IPS-20b (cell line): Measurements from ENCODE around the gene SUN3.
"Not testable (repeated sequence)": the region's sequence is repeated elsewhere in the genome, so short reads cannot be mapped to it uniquely, and the experiment has no call there.

Experiments used
- H3K27ac ChIP-seq: one replicate; pipeline ENCODE4 v1.5.1; 2013; ENCODE audit warnings: low read length
- H3K27me3 ChIP-seq: 2 replicates; pipeline ENCODE4 v1.6.1; 2013; ENCODE audit warnings: mild to moderate bottlenecking, low read length, inconsistent platforms; ENCODE audit not compliant: insufficient read depth
- H3K36me3 ChIP-seq: 2 replicates; pipeline ENCODE4 v1.6.1; 2013; ENCODE audit warnings: low read depth, mild to moderate bottlenecking, inconsistent platforms, low read length, moderate library complexity; ENCODE audit not compliant: insufficient read depth
- H3K4me1 ChIP-seq: 2 replicates; pipeline ENCODE4 v1.6.1; 2013; ENCODE audit warnings: mild to moderate bottlenecking, control low read depth, inconsistent platforms, low read length, moderate library complexity; ENCODE audit not compliant: insufficient read depth
- H3K4me3 ChIP-seq: 2 replicates; pipeline ENCODE4 v1.5.1; 2013; ENCODE audit warnings: mild to moderate bottlenecking, low read length, inconsistent platforms
- H3K9ac ChIP-seq: 2 replicates; pipeline ENCODE4 v1.6.1; 2013; ENCODE audit warnings: low read depth, mild to moderate bottlenecking, inconsistent platforms, low read length, moderate library complexity
- H3K9me3 ChIP-seq: 2 replicates; pipeline ENCODE4 v1.6.1; 2013; ENCODE audit warnings: mild to moderate bottlenecking, low read depth, low read length, inconsistent platforms; ENCODE audit not compliant: insufficient read depth

Gene SUN3

GRCh38 chr7:47991741-47992311 lies 37.1 kb downstream of the SUN3 start:
- Histone ChIP-seq H3K27me3 (no peaks in the 10 kb centered on the region), H3K4me3 (peak overlapping the region; percentile 52; the same call in 1 of the 2 replicates), H3K9me3 (no peaks in the 10 kb centered on the region), H3K27ac (no peak overlapping the region), H3K4me1 (peaks cover 8% of the 10 kb centered on the region; the same call in 1 of the 2 replicates), H3K9ac (peak overlapping the region; percentile 29; the same call in 1 of the 2 replicates), H3K36me3 (no peaks in the 10 kb centered on the region)

- no peaks in the 10 kb centered on the region for H3K9me3 ChIP-seq
- H3K27ac ChIP-seq, result no peak overlapping the region
- peaks cover 8% of the 10 kb centered on the region; the same call in 1 of the 2 replicates for H3K4me1 ChIP-seq
- H3K27me3 ChIP-seq, result no peaks in the 10 kb centered on the region
- no peak overlapping the region for H3K9ac ChIP-seq
- peak overlapping the region; percentile 52; the same call in 1 of the 2 replicates for H3K4me3 ChIP-seq
- H3K36me3 ChIP-seq, result no peaks in the 10 kb centered on the region
Observed at GRCh38 chr7:47991270-47991669, 37.6 kb downstream of the SUN3 start.

GRCh38 chr7:47990592-47990991 lies 38.3 kb downstream of the SUN3 start:
- no peak overlapping the region for H3K4me3 ChIP-seq
- H3K4me1 ChIP-seq, result peaks cover 8% of the 10 kb centered on the region; the same call in 1 of the 2 replicates
- no peak overlapping the region for H3K27ac ChIP-seq
- H3K9ac ChIP-seq, result no peak overlapping the region
- no peaks in the 10 kb centered on the region for H3K27me3 ChIP-seq
- no peaks in the 10 kb centered on the region for H3K36me3 ChIP-seq
- no peaks in the 10 kb centered on the region for H3K9me3 ChIP-seq

- not testable (repeated sequence) for H3K36me3 ChIP-seq, H3K9me3 ChIP-seq, H3K4me3 ChIP-seq, H3K4me1 ChIP-seq, H3K27me3 ChIP-seq, H3K27ac ChIP-seq, H3K9ac ChIP-seq
Observed at GRCh38 chr7:47989607-47990400, 39.1 kb downstream of the SUN3 start.

- no peak overlapping the region for H3K9ac ChIP-seq
- H3K4me3 ChIP-seq, result no peak overlapping the region
- no peaks in the 10 kb centered on the region for H3K36me3 ChIP-seq
- H3K4me1 ChIP-seq, result peaks cover 8% of the 10 kb centered on the region; the same call in 1 of the 2 replicates
- H3K27me3 ChIP-seq, result no peaks in the 10 kb centered on the region
- H3K9me3 ChIP-seq, result no peaks in the 10 kb centered on the region
- no peak overlapping the region for H3K27ac ChIP-seq
Observed at GRCh38 chr7:47988496-47989386, 40.2 kb downstream of the SUN3 start.

- Histone ChIP-seq H3K4me1 (peaks cover 3% of the 10 kb centered on the region; the same call in 1 of the 2 replicates), H3K27me3 (no peaks in the 10 kb centered on the region), H3K4me3 (no peak overlapping the region), H3K9ac (no peak overlapping the region), H3K27ac (no peak overlapping the region), H3K36me3 (peaks cover 11% of the 10 kb centered on the region), H3K9me3 (no peaks in the 10 kb centered on the region)
Observed at GRCh38 chr7:47982610-47983009, 46.3 kb downstream of the SUN3 start.

GRCh38 chr7:47980648-47981047 lies 48.3 kb downstream of the SUN3 start:
- H3K9me3 ChIP-seq, H3K4me1 ChIP-seq, H3K27me3 ChIP-seq, H3K4me3 ChIP-seq, H3K9ac ChIP-seq, H3K27ac ChIP-seq: not testable (repeated sequence)
- H3K36me3 ChIP-seq, result peaks cover 30% of the 10 kb centered on the region

GRCh38 chr7:47979832-47980181 lies 49.1 kb downstream of the SUN3 start:
- Histone ChIP-seq H3K9me3 (no peaks in the 10 kb centered on the region), H3K27me3 (no peaks in the 10 kb centered on the region), H3K36me3 (peaks cover 38% of the 10 kb centered on the region), H3K27ac (no peak overlapping the region), H3K4me3 (peak overlapping the region; percentile 91), H3K4me1 (peaks cover 3% of the 10 kb centered on the region; the same call in 1 of the 2 replicates), H3K9ac (no peak overlapping the region; the same call in 1 of the 2 replicates)

- Histone ChIP-seq H3K27me3 (no peaks in the 10 kb centered on the region), H3K9ac (peak within 1 kb of the TSS; percentile 78), H3K36me3 (peaks cover 43% of the 10 kb centered on the region), H3K4me1 (peaks cover 3% of the 10 kb centered on the region; the same call in 1 of the 2 replicates), H3K27ac (no peak within 1 kb of the TSS), H3K9me3 (no peaks in the 10 kb centered on the region), H3K4me3 (peak within 1 kb of the TSS; percentile 91)
Observed at GRCh38 chr7:47979145-47979831, 49.6 kb downstream of the SUN3 start, which contains the start of gene HUS1. HUS1 (minus strand) TSS chr7:47979615; CDS start chr7:47979519, 96 bp downstream.

GRCh38 chr7:47978790-47979144 lies 50.1 kb downstream of the SUN3 start:
- Histone ChIP-seq H3K4me1 (peaks cover 3% of the 10 kb centered on the region; the same call in 1 of the 2 replicates), H3K9me3 (no peaks in the 10 kb centered on the region), H3K4me3 (peak overlapping the region; percentile 91), H3K36me3 (peaks cover 48% of the 10 kb centered on the region), H3K27ac (no peak overlapping the region), H3K27me3 (no peaks in the 10 kb centered on the region), H3K9ac (peak overlapping the region; percentile 78)

- peaks cover 3% of the 10 kb centered on the region; the same call in 1 of the 2 replicates for H3K4me1 ChIP-seq
- H3K27ac ChIP-seq, result no peak overlapping the region
- H3K9ac ChIP-seq, result no peak overlapping the region
- H3K9me3 ChIP-seq, result no peaks in the 10 kb centered on the region
- no peaks in the 10 kb centered on the region for H3K27me3 ChIP-seq
- H3K4me3 ChIP-seq, result no peak overlapping the region
- peaks cover 89% of the 10 kb centered on the region for H3K36me3 ChIP-seq
Observed at GRCh38 chr7:47973739-47974138, 55.2 kb downstream of the SUN3 start.
